GM20000 (cell line): Measurements from ENCODE around the gene ESYT2.
"Not testable (repeated sequence)": the region's sequence is repeated elsewhere in the genome, so short reads cannot be mapped to it uniquely, and the experiment has no call there.

Experiments
- DNase-seq: peaks from one replicate; pipeline ENCODE4 v3.0.0; 2012; ENCODE audit warnings: low spot score
- TF ChIP-seq, protein P1 (sequence below): IDR thresholded peaks from 2 replicates; pipeline ENCODE4 v1.5.1; 2012; ENCODE audit warnings: mild to moderate bottlenecking, control low read depth; ENCODE audit errors: extremely low read depth, missing control alignments

ESYT2 gene

DNA sequence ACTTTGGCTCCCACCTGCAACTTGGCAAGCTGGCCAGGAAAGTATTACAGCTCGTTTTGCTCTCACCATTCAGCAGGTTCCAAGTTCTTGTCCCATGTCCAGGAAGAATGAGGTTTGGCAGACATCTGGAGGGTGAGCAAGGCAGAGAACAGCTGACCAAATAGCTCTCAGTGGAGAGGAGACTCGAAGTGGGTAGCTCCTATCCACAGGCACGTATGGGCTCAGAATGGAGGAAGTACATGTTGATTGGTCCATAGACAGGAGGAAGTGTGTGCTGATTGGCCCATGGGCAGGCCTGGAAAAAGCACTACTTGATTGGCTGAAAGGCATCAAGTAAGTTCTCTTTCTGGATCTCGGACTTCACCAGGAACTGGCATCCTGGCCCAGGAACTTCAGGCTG, 121.7 kb downstream of the ESYT2 start:
- TF ChIP-seq, protein P1, sequence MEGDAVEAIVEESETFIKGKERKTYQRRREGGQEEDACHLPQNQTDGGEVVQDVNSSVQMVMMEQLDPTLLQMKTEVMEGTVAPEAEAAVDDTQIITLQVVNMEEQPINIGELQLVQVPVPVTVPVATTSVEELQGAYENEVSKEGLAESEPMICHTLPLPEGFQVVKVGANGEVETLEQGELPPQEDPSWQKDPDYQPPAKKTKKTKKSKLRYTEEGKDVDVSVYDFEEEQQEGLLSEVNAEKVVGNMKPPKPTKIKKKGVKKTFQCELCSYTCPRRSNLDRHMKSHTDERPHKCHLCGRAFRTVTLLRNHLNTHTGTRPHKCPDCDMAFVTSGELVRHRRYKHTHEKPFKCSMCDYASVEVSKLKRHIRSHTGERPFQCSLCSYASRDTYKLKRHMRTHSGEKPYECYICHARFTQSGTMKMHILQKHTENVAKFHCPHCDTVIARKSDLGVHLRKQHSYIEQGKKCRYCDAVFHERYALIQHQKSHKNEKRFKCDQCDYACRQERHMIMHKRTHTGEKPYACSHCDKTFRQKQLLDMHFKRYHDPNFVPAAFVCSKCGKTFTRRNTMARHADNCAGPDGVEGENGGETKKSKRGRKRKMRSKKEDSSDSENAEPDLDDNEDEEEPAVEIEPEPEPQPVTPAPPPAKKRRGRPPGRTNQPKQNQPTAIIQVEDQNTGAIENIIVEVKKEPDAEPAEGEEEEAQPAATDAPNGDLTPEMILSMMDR: no peak
- no peak for DNase-seq

DNA sequence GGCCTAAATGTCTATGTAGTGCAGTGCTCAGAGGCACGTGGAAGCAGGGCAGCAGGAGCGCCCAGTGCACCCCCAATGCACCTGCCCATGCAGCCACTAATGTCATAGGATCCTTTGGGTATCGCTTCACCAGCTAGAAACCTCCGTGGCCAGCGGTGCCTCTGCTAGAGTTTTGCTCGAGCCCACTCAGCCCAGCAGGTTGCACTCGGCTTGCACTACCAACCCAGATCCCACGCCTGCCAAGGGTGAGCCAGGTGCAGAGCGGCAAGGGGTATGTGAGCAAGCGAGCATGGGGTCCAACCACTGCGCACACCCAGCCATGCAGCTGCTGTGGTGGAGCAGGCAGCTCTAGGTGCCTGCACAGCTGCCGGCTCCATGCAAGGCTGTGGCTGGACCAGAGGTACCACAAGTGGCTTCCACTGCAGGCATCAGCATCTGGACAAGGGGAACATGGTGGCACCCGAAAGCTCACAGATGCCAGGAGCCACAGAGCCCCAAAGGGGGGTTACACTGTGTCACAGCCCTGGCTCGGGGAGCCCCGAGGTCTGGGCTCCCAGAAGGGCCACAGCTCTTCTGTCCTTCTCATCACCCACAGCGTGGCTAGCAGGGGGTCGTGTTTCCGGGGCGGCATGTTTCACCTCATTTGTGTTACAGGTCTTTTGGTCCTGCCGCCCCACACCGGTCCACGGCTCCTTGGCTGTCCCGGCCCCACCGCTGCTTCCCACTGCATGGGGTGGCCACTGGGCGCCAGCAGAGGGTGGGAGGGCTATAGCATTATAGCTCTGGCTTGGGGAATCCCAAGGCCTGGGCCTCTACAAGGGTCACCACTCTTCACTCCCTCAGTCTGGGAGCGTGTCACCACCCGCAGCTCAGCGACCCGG, 122.4 kb downstream of the ESYT2 start:
- no peak for DNase-seq
- TF ChIP-seq, protein P1: no peak

DNA sequence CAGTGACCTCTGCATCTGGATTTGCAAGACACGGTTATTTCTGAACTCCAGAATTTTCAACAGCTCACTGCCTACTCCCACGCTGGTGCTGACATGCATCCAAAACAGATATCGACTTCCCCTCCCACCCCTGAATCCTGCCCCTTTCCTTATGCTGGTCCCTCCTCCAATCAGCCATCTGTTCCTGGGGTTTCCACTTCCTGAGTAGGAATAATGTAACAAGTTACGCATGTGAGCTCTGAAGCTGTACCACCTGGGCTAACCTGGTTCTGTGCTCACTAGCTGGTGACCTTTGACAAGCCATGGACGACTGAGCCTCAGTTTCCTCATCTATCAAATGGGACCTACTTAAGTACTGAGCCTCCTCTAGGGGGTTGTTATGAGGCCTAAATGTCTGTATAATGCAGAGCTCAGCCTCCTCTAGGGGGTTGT, 123.0 kb downstream of the ESYT2 start:
- TF ChIP-seq, protein P1: no peak
- DNase-seq: peak; percentile 21

DNA sequence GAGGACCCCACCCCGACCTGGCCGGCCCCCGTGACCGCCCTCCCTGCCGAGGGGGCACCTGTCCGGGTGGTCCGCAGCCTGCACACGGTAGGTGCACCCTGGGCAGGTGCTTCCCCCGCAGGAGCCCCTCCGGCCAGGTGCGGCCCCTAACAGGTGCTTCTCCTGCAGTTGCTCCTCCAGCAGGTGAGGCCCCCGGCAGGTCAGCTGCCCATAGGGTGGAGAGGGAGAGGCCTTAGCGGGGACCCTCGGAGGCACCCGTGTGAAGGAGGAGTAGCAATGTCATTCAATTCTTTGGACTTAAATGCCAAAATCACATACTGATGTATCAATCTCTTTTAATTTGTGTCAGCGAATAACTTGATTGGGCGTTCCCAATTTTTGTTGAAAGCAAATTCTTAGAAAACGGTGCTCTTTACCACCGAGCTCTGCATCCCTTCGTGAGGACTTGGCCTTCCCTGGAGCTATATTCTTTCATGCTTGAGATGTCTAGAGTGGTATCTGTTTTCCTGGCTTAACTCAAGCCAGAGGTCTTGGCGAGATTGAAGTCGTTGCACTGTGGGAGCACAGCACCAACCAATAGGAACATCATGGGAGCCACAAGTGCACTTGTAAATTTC, 124.0 kb downstream of the ESYT2 start:
- DNase-seq: peak; percentile 24
- TF ChIP-seq, protein P1: no peak

DNA sequence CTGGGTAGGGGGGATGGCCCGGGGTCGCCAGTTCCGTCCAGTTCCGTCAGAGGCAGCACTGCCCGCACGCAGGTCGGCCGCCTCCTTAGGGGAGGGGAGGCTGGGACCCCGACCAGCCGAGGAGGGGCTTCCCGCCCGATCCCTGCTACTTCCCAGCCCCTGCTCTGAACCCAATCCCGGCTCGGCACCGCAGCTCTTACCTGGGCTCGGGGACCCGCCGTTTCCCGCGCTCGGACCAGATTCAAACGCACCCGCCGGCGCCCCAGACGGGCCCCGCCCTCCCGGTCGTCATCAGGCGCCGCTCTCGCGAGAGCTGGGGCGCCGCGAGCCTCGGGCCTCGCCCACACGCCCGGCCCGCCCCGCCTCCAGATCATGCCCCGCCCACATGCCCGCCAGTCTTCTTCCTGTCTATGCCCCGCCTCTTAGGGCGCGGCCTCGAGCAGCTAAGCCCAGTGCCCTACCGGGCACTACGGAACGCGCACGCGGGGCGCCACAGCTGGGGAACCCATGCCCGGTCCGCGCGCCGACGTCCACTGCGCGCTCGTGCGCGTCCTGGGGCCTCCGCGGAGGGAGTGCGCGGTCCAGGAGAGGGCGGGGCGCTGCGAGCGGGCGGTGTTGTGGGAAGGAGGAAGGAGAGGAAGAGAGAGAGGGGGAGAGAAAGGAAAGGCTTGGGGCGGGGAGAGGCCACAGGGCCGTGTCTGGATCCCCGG, 124.6 kb downstream of the ESYT2 start, which contains the start of gene NCAPG2:
TSS of gene NCAPG2 (minus strand) at position 281 of the 710 bp plus-strand sequence. CDS start 2,905 bp downstream, outside the sequence.
- peak; percentile 99 for DNase-seq
- TF ChIP-seq, protein P1: no peak

DNA sequence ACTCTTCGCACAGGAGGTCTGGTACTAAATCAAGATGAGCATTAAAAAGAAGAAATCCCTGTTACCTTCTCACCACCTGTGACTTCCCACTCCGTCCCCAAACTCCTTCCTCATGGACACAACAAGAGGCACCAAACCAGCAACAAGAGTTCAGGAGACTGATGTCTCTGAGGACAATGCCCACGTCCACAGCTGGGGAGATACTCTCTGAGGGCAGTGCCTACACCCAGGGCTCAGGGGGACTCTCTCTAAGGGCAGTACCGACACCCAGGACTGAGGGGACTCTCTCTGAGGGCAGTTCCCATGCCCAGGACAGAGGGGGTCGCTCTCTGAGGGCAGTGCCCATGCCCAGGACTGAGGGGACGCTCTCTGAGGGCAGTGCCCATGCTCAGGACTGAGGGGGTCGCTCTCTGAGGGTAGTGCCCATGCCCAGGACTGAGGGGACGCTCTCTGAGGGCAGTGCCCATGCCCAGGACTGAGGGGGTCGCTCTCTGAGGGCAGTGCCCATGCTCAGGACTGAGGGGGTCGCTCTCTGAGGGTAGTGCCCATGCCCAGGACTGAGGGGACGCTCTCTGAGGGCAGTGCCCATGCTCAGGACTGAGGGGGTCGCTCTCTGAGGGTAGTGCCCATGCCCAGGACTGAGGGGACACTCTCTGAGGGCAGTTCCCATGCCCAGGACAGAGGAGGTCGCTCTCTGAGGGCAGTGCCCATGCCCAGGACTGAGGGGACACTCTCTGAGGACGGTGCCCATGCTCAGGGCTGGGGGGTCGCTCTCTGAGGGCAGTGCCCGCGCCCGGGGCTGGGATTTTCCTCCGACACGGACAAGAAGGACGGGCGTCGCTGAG, 125.4 kb downstream of the ESYT2 start:
- not testable (repeated sequence) for DNase-seq

DNA sequence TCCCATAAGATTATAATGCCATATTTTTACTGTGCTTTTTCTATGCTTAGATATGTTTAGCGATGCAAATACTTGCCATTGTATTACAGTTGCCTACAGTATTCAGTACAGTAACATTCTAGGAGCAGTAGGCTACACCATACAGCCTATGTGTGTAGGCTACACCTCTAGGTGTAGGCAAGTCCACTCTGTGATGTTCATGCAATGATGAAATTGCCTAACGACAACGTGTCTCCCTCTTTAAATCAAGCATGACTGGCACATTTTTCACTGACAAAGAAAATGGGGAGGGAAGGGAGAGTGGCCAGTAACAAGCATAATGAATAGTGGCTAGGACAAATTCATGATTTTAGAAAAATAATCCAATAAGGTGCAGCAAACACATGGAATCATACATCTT, 126.4 kb downstream of the ESYT2 start:
- no peak for DNase-seq
- TF ChIP-seq, protein P1: no peak
